Measurements from ENCODE around the gene CELF2. TPM values are rescaled to one million over a fixed set of nuclear protein-coding genes. Genes with fewer than 3 reads are reported as not detected.

CELF2 gene
- polyA plus RNA-seq, 1 experiment, result 24.7 TPM

GRCh38 chr10:11076221-11076620 is 58.5 kb downstream of the CELF2 start:
- H3K9me3 ChIP-seq (ENCODE audit: control insufficient read depth, insufficient read depth, low read length), result no peaks in the 10 kb centered on the region
- ChIA-PET POLR2A (no interaction called here), CTCF (no interaction called here)
- H3K27me3 ChIP-seq (ENCODE audit: control insufficient read depth, insufficient read depth, low read length), result no peaks in the 10 kb centered on the region
- no peak overlapping the region for H3K27ac ChIP-seq (ENCODE audit: low read depth, low read length)
- no peak for TF ChIP-seq CTCF (IDR thresholded peaks at IDR 0.05; ENCODE audit: low read depth, low read length)
- no peak overlapping the region for H3K4me3 ChIP-seq (ENCODE audit: low read depth, low read length)
- no peak for DNase-seq (ENCODE audit: low read depth, low spot score)

DNA sequence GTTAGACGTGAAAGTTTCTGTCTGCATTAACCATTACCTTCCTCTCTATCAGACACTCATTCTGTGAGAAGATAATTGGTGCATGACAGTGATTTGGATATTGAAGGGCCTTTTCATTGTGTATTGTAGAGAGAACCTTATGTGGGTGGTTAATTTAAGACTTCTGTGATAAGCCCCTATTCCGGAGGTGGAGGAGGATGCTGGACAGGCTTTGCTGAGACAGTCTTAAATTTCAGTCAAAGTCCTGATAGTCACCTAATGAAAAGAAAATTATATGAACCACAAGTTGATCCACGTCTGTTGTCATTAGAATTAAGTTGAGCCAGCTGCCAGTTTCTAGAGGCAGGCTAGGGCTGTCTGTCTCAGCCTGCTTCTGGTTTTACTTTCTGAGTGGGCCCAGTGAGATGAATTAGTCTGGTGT is 62.9 kb downstream of the CELF2 start:
- no peaks in the 10 kb centered on the region for H3K9me3 ChIP-seq (ENCODE audit: control insufficient read depth, insufficient read depth, low read length)
- no peak for DNase-seq (ENCODE audit: low read depth, low spot score)
- no peak overlapping the region for H3K27ac ChIP-seq (ENCODE audit: low read depth, low read length)
- H3K27me3 ChIP-seq (ENCODE audit: control insufficient read depth, insufficient read depth, low read length), result no peaks in the 10 kb centered on the region
- ChIA-PET CTCF (no interaction called here), POLR2A (no interaction called here)
- H3K4me3 ChIP-seq (ENCODE audit: low read depth, low read length), result no peak overlapping the region
- no peak for TF ChIP-seq CTCF (IDR thresholded peaks at IDR 0.05; ENCODE audit: low read depth, low read length)

GRCh38 chr10:11081408-11081807 is 63.7 kb downstream of the CELF2 start:
- no peak for DNase-seq (ENCODE audit: low read depth, low spot score)
- no peaks in the 10 kb centered on the region for H3K27me3 ChIP-seq (ENCODE audit: control insufficient read depth, insufficient read depth, low read length)

DNA sequence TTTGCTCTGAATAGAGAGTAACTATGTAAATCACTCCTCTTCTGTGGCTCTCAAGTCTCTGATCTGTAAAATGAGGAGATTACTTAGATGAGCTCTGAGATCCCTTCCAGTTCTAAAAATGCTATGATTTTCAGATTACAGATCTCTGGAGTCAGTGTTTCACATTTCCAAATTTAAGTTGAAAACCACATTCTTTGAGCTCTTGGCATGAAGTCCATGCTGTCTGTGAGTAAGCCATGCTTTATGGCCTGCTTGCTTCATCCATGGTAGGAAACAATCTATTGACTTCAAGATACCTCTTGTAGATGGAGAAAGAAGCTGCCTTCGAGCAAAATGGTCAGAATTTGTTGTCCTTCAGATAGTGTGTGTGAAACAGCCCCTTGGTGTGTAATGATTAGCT is 64.9 kb downstream of the CELF2 start:
- CTCF ChIA-PET, result no interaction called here
- H3K9me3 ChIP-seq (ENCODE audit: control insufficient read depth, insufficient read depth, low read length), result no peaks in the 10 kb centered on the region
- DNase-seq (ENCODE audit: low read depth, low spot score), result no peak
- H3K4me3 ChIP-seq (ENCODE audit: low read depth, low read length), result no peak overlapping the region
- H3K27ac ChIP-seq (ENCODE audit: low read depth, low read length), result no peak overlapping the region
- TF ChIP-seq CTCF (IDR thresholded peaks at IDR 0.05; ENCODE audit: low read depth, low read length), result no peak
- POLR2A ChIA-PET, result no interaction called here
- no peaks in the 10 kb centered on the region for H3K27me3 ChIP-seq (ENCODE audit: control insufficient read depth, insufficient read depth, low read length)

More at GRCh38 chr10:11081408-11081807, 63.7 kb downstream of the CELF2 start:
- ChIA-PET CTCF (no interaction called here), POLR2A (no interaction called here)
- no peak overlapping the region for H3K27ac ChIP-seq (ENCODE audit: low read depth, low read length)
- H3K4me3 ChIP-seq (ENCODE audit: low read depth, low read length), result no peak overlapping the region
- H3K9me3 ChIP-seq (ENCODE audit: control insufficient read depth, insufficient read depth, low read length), result no peaks in the 10 kb centered on the region
- TF ChIP-seq CTCF (IDR thresholded peaks at IDR 0.05; ENCODE audit: low read depth, low read length), result no peak

GRCh38 chr10:11083051-11083450 is 65.4 kb downstream of the CELF2 start:
- ChIA-PET CTCF (no interaction called here), POLR2A (no interaction called here)
- TF ChIP-seq CTCF (IDR thresholded peaks at IDR 0.05; ENCODE audit: low read depth, low read length), result no peak
- Histone ChIP-seq H3K4me3 (ENCODE audit: low read depth, low read length) (no peak overlapping the region), H3K27ac (ENCODE audit: low read depth, low read length) (no peak overlapping the region), H3K9me3 (ENCODE audit: control insufficient read depth, insufficient read depth, low read length) (no peaks in the 10 kb centered on the region), H3K27me3 (ENCODE audit: control insufficient read depth, insufficient read depth, low read length) (no peaks in the 10 kb centered on the region)
- no peak for DNase-seq (ENCODE audit: low read depth, low spot score)

All from AG04450 (cell line).